WTC11 (cell line): ENCODE measurements around the gene C5orf47. TPM values are rescaled to one million over a fixed set of nuclear protein-coding genes. Genes with fewer than 3 reads are reported as not detected.

Experiments
- CREB1 ChIP-seq: sonication (generic); formaldehyde crosslinking; IDR thresholded peaks from 2 replicates; pipeline ENCODE4 v1.8.0; 2023; ENCODE audit warnings: mild to moderate bottlenecking, missing genetic modification reagents
- CREM ChIP-seq: sonication (generic); formaldehyde crosslinking; IDR thresholded peaks from 2 replicates; pipeline ENCODE4 v1.8.1; 2022; ENCODE audit warnings: mild to moderate bottlenecking, missing genetic modification reagents, moderate library complexity
- E2F5 ChIP-seq: sonication (generic); formaldehyde crosslinking; IDR thresholded peaks from 2 replicates; pipeline ENCODE4 v1.8.1; 2022; ENCODE audit warnings: mild to moderate bottlenecking, moderate library complexity, missing genetic modification reagents
- EMX1 ChIP-seq: fragments of 250-450 bp; sonication (Bioruptor Pico); IDR thresholded peaks from 2 replicates; pipeline ENCODE4 v1.8.0; 2021; ENCODE audit warnings: mild to moderate bottlenecking
- ETV6 ChIP-seq: sonication (generic); formaldehyde crosslinking; IDR thresholded peaks from 2 replicates; pipeline ENCODE4 v1.8.1; 2022; ENCODE audit warnings: mild to moderate bottlenecking, missing genetic modification reagents
- FOXJ3 ChIP-seq: sonication (generic); formaldehyde crosslinking; IDR thresholded peaks from 2 replicates; pipeline ENCODE4 v1.9.0; 2021; ENCODE audit warnings: missing genetic modification reagents, mild to moderate bottlenecking, borderline replicate concordance
- HMGXB4 ChIP-seq: sonication (generic); formaldehyde crosslinking; IDR thresholded peaks from 2 replicates; pipeline ENCODE4 v1.8.1; 2023; ENCODE audit warnings: mild to moderate bottlenecking, moderate library complexity, missing genetic modification reagents
- IRF2 ChIP-seq: sonication (generic); formaldehyde crosslinking; IDR thresholded peaks from 2 replicates; pipeline ENCODE4 v1.8.0; 2022; ENCODE audit warnings: low read depth, missing genetic modification reagents, borderline replicate concordance
- JAZF1 ChIP-seq: fragments of 250-450 bp; sonication (Bioruptor Pico); IDR thresholded peaks from 2 replicates; pipeline ENCODE4 v1.9.0; 2021; ENCODE audit warnings: moderate library complexity, mild to moderate bottlenecking, inconsistent platforms
- KAT7 ChIP-seq: sonication (generic); formaldehyde crosslinking; IDR thresholded peaks from 2 replicates; pipeline ENCODE4 v1.8.1; 2023; ENCODE audit warnings: missing genetic modification reagents, mild to moderate bottlenecking, borderline replicate concordance
- MAX ChIP-seq: sonication (generic); formaldehyde crosslinking; IDR thresholded peaks from 2 replicates; pipeline ENCODE4 v1.8.0; 2022; ENCODE audit warnings: mild to moderate bottlenecking, missing genetic modification reagents
- NR1H2 ChIP-seq: sonication (generic); formaldehyde crosslinking; IDR thresholded peaks from 2 replicates; pipeline ENCODE4 v1.9.0; 2021; ENCODE audit warnings: mild to moderate bottlenecking, moderate library complexity, missing genetic modification reagents
- PREB ChIP-seq: sonication (generic); formaldehyde crosslinking; IDR thresholded peaks from 2 replicates; pipeline ENCODE4 v1.8.1; 2022; ENCODE audit warnings: mild to moderate bottlenecking, missing genetic modification reagents, moderate library complexity, borderline replicate concordance
- SMAD3 ChIP-seq: sonication (generic); formaldehyde crosslinking; IDR thresholded peaks from 2 replicates; pipeline ENCODE4 v1.8.0; 2022; ENCODE audit warnings: missing genetic modification reagents, mild to moderate bottlenecking, borderline replicate concordance
- TP53 ChIP-seq: sonication (generic); formaldehyde crosslinking; IDR thresholded peaks from 2 replicates; pipeline ENCODE4 v1.8.1; 2023; ENCODE audit warnings: mild to moderate bottlenecking, missing genetic modification reagents
- ZBTB21 ChIP-seq: sonication (generic); formaldehyde crosslinking; IDR thresholded peaks from 2 replicates; pipeline ENCODE4 v1.8.1; 2023; ENCODE audit warnings: mild to moderate bottlenecking, missing genetic modification reagents, borderline replicate concordance
- ZBTB43 ChIP-seq: sonication (generic); formaldehyde crosslinking; IDR thresholded peaks from 2 replicates; pipeline ENCODE4 v1.8.1; 2023; ENCODE audit warnings: mild to moderate bottlenecking, missing genetic modification reagents
- ZNF219 ChIP-seq: sonication (generic); formaldehyde crosslinking; IDR thresholded peaks from 2 replicates; pipeline ENCODE4 v1.8.0; 2023; ENCODE audit warnings: missing genetic modification reagents, mild to moderate bottlenecking, borderline replicate concordance
- ZNF232 ChIP-seq: sonication (generic); formaldehyde crosslinking; IDR thresholded peaks from 2 replicates; pipeline ENCODE4 v1.8.0; 2022; ENCODE audit warnings: mild to moderate bottlenecking, missing genetic modification reagents
- ZNF671 ChIP-seq: fragments of 250-450 bp; sonication (Bioruptor Pico); IDR thresholded peaks from 2 replicates; pipeline ENCODE4 v1.8.0; 2021; ENCODE audit warnings: mild to moderate bottlenecking
- total RNA-seq: library from RNA; stranded (reverse); gene quantifications from 3 replicates; pipeline ENCODE4 v1.2.3, GENCODE V29; 2021
- TF ChIP-seq, protein P1 (sequence below): fragments of 250-450 bp; sonication (Bioruptor Pico); IDR thresholded peaks from 2 replicates; pipeline ENCODE4 v1.8.0; 2021; ENCODE audit warnings: mild to moderate bottlenecking
- TF ChIP-seq, protein P2 (sequence below): sonication (generic); formaldehyde crosslinking; conservative IDR thresholded peaks from 2 replicates; pipeline ENCODE4 v1.8.1; 2023; ENCODE audit warnings: mild to moderate bottlenecking, low read depth, missing genetic modification reagents, moderate library complexity
- TF ChIP-seq, protein P3 (sequence below): fragments of 250-450 bp; sonication (Bioruptor Pico); IDR thresholded peaks from 2 replicates; pipeline ENCODE4 v1.9.0; 2021; ENCODE audit warnings: mild to moderate bottlenecking, borderline replicate concordance
- TF ChIP-seq, protein P4 (sequence below): sonication (generic); formaldehyde crosslinking; IDR thresholded peaks from 2 replicates; pipeline ENCODE4 v1.8.0; 2022; ENCODE audit warnings: mild to moderate bottlenecking, missing genetic modification reagents

C5orf47 gene
- total RNA-seq, 1 experiment from 2014 or later = 0.09 TPM

DNA sequence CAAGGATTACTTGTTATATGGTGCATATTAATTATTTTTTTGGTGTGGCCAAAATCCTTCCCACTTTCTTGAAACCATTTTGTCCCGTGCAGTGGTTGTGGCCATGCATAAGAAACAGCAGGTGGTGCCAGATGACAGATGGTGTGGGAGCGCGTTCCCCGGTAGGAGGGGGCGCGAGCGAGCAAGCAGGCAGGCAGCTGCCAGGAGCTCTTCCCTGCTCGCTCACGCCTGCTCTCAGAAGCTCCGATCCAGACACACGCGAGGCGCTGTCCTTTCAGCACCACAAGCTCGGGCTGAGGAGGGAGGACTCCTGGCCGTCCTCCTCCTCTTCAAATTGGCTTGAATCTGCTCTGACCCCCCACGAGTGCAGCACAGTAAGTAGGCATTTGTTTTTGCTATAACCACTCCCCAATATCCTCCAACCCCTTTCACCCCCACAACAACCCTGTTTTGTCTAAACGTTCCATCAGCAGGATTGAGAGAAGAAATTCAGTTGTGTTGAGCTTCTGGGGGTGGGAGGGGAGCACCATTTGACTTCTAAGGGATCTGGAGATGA is 56.6 kb downstream of the C5orf47 start, which contains the start of gene NSG2 (continued):
- no peak for TF ChIP-seq PREB (CRISPR knock-in tag)
- TF ChIP-seq ZBTB43 (CRISPR knock-in tag) = no peak
- peak; percentile 78; the same call in 1 of the 2 replicates for TF ChIP-seq ZNF232 (CRISPR knock-in tag)
- TF ChIP-seq, protein P1, sequence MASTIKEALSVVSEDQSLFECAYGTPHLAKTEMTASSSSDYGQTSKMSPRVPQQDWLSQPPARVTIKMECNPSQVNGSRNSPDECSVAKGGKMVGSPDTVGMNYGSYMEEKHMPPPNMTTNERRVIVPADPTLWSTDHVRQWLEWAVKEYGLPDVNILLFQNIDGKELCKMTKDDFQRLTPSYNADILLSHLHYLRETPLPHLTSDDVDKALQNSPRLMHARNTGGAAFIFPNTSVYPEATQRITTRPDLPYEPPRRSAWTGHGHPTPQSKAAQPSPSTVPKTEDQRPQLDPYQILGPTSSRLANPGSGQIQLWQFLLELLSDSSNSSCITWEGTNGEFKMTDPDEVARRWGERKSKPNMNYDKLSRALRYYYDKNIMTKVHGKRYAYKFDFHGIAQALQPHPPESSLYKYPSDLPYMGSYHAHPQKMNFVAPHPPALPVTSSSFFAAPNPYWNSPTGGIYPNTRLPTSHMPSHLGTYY (CRISPR knock-in tag) = no peak
- TF ChIP-seq, protein P2, sequence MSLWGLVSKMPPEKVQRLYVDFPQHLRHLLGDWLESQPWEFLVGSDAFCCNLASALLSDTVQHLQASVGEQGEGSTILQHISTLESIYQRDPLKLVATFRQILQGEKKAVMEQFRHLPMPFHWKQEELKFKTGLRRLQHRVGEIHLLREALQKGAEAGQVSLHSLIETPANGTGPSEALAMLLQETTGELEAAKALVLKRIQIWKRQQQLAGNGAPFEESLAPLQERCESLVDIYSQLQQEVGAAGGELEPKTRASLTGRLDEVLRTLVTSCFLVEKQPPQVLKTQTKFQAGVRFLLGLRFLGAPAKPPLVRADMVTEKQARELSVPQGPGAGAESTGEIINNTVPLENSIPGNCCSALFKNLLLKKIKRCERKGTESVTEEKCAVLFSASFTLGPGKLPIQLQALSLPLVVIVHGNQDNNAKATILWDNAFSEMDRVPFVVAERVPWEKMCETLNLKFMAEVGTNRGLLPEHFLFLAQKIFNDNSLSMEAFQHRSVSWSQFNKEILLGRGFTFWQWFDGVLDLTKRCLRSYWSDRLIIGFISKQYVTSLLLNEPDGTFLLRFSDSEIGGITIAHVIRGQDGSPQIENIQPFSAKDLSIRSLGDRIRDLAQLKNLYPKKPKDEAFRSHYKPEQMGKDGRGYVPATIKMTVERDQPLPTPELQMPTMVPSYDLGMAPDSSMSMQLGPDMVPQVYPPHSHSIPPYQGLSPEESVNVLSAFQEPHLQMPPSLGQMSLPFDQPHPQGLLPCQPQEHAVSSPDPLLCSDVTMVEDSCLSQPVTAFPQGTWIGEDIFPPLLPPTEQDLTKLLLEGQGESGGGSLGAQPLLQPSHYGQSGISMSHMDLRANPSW (CRISPR knock-in tag) = no peak
- peak; percentile 86; the same call in 1 of the 2 replicates for TF ChIP-seq ZBTB21 (CRISPR knock-in tag)
- no peak for TF ChIP-seq JAZF1 (CRISPR knock-in tag)
- TF ChIP-seq E2F5 (CRISPR knock-in tag) = no peak
- no peak for TF ChIP-seq KAT7 (CRISPR knock-in tag)
- TF ChIP-seq HMGXB4 (CRISPR knock-in tag) = 0 out of 2 replicates have a peak, but pooled peaks have one; percentile 31
- TF ChIP-seq IRF2 = no peak
- TF ChIP-seq NR1H2 = no peak
- no peak for TF ChIP-seq CREM
- TF ChIP-seq ZNF219 (CRISPR knock-in tag) = no peak
- TF ChIP-seq MAX (CRISPR knock-in tag) = peak; percentile 80; the same call in 1 of the 2 replicates
- no peak for TF ChIP-seq EMX1
- peak; percentile 65; the same call in 1 of the 2 replicates for TF ChIP-seq CREB1 (CRISPR knock-in tag)
- TF ChIP-seq, protein P3, sequence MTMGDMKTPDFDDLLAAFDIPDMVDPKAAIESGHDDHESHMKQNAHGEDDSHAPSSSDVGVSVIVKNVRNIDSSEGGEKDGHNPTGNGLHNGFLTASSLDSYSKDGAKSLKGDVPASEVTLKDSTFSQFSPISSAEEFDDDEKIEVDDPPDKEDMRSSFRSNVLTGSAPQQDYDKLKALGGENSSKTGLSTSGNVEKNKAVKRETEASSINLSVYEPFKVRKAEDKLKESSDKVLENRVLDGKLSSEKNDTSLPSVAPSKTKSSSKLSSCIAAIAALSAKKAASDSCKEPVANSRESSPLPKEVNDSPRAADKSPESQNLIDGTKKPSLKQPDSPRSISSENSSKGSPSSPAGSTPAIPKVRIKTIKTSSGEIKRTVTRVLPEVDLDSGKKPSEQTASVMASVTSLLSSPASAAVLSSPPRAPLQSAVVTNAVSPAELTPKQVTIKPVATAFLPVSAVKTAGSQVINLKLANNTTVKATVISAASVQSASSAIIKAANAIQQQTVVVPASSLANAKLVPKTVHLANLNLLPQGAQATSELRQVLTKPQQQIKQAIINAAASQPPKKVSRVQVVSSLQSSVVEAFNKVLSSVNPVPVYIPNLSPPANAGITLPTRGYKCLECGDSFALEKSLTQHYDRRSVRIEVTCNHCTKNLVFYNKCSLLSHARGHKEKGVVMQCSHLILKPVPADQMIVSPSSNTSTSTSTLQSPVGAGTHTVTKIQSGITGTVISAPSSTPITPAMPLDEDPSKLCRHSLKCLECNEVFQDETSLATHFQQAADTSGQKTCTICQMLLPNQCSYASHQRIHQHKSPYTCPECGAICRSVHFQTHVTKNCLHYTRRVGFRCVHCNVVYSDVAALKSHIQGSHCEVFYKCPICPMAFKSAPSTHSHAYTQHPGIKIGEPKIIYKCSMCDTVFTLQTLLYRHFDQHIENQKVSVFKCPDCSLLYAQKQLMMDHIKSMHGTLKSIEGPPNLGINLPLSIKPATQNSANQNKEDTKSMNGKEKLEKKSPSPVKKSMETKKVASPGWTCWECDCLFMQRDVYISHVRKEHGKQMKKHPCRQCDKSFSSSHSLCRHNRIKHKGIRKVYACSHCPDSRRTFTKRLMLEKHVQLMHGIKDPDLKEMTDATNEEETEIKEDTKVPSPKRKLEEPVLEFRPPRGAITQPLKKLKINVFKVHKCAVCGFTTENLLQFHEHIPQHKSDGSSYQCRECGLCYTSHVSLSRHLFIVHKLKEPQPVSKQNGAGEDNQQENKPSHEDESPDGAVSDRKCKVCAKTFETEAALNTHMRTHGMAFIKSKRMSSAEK (CRISPR knock-in tag) = no peak
- peak; percentile 91 for TF ChIP-seq ETV6
- no peak for TF ChIP-seq FOXJ3 (CRISPR knock-in tag)
- TF ChIP-seq, protein P4, sequence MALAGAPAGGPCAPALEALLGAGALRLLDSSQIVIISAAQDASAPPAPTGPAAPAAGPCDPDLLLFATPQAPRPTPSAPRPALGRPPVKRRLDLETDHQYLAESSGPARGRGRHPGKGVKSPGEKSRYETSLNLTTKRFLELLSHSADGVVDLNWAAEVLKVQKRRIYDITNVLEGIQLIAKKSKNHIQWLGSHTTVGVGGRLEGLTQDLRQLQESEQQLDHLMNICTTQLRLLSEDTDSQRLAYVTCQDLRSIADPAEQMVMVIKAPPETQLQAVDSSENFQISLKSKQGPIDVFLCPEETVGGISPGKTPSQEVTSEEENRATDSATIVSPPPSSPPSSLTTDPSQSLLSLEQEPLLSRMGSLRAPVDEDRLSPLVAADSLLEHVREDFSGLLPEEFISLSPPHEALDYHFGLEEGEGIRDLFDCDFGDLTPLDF (CRISPR knock-in tag) = peak; percentile 61; the same call in 1 of the 2 replicates
- TF ChIP-seq ZNF671 = no peak
- peak; percentile 86; the same call in 1 of the 2 replicates for TF ChIP-seq SMAD3 (CRISPR knock-in tag)
- peak; percentile 88 for TF ChIP-seq TP53 (CRISPR knock-in tag)
